Measurements from ENCODE around the gene TOLLIP.

TOLLIP gene

GRCh38 chr11:1280116-1281035, 29.1 kb downstream of the TOLLIP start:
- no peaks in the 10 kb centered on the region for H3K9me3 ChIP-seq (ENCODE audit: control insufficient read depth, low read length)
- no peaks in the 10 kb centered on the region for H3K4me1 ChIP-seq
- H3K27me3 ChIP-seq (ENCODE audit: control insufficient read depth, insufficient read depth, low read length) = no peaks in the 10 kb centered on the region
- H3K79me2 ChIP-seq = no peaks in the 10 kb centered on the region
- TF ChIP-seq, protein P1, sequence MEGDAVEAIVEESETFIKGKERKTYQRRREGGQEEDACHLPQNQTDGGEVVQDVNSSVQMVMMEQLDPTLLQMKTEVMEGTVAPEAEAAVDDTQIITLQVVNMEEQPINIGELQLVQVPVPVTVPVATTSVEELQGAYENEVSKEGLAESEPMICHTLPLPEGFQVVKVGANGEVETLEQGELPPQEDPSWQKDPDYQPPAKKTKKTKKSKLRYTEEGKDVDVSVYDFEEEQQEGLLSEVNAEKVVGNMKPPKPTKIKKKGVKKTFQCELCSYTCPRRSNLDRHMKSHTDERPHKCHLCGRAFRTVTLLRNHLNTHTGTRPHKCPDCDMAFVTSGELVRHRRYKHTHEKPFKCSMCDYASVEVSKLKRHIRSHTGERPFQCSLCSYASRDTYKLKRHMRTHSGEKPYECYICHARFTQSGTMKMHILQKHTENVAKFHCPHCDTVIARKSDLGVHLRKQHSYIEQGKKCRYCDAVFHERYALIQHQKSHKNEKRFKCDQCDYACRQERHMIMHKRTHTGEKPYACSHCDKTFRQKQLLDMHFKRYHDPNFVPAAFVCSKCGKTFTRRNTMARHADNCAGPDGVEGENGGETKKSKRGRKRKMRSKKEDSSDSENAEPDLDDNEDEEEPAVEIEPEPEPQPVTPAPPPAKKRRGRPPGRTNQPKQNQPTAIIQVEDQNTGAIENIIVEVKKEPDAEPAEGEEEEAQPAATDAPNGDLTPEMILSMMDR (IDR thresholded peaks at IDR 0.05) = no peak
- no peak overlapping the region for H3K4me3 ChIP-seq (ENCODE audit: low read depth, low read length)
- H2AFZ ChIP-seq = no peak overlapping the region
- H3K36me3 ChIP-seq (ENCODE audit: control insufficient read depth, insufficient read depth, low read length) = no peaks in the 10 kb centered on the region
- no peak overlapping the region for H3K27ac ChIP-seq
- H3K9ac ChIP-seq = no peak overlapping the region
- H3K4me2 ChIP-seq (ENCODE audit: low read length) = no peak overlapping the region

GRCh38 chr11:1279674-1280055, 29.8 kb downstream of the TOLLIP start:
- H3K36me3 ChIP-seq (ENCODE audit: control insufficient read depth, insufficient read depth, low read length) = no peaks in the 10 kb centered on the region
- H3K4me3 ChIP-seq (ENCODE audit: low read depth, low read length) = no peak overlapping the region
- no peak overlapping the region for H3K9ac ChIP-seq
- no peaks in the 10 kb centered on the region for H3K9me3 ChIP-seq (ENCODE audit: control insufficient read depth, low read length)
- H3K4me2 ChIP-seq (ENCODE audit: low read length) = no peak overlapping the region
- H3K4me1 ChIP-seq = no peaks in the 10 kb centered on the region
- H3K27ac ChIP-seq = no peak overlapping the region
- TF ChIP-seq, protein P1 (IDR thresholded peaks at IDR 0.05) = no peak
- H3K79me2 ChIP-seq = no peaks in the 10 kb centered on the region
- no peak overlapping the region for H2AFZ ChIP-seq
- H3K27me3 ChIP-seq (ENCODE audit: control insufficient read depth, insufficient read depth, low read length) = no peaks in the 10 kb centered on the region

GRCh38 chr11:1278766-1279673, 30.4 kb downstream of the TOLLIP start:
- no peaks in the 10 kb centered on the region for H3K36me3 ChIP-seq (ENCODE audit: control insufficient read depth, insufficient read depth, low read length)
- H3K9ac ChIP-seq = no peak overlapping the region
- H2AFZ ChIP-seq = no peak overlapping the region
- H3K27me3 ChIP-seq (ENCODE audit: control insufficient read depth, insufficient read depth, low read length) = no peaks in the 10 kb centered on the region
- H3K4me3 ChIP-seq (ENCODE audit: low read depth, low read length) = no peak overlapping the region
- TF ChIP-seq, protein P1 (IDR thresholded peaks at IDR 0.05) = no peak
- no peaks in the 10 kb centered on the region for H3K79me2 ChIP-seq
- no peaks in the 10 kb centered on the region for H3K4me1 ChIP-seq
- no peak overlapping the region for H3K4me2 ChIP-seq (ENCODE audit: low read length)
- H3K27ac ChIP-seq = no peak overlapping the region
- no peaks in the 10 kb centered on the region for H3K9me3 ChIP-seq (ENCODE audit: control insufficient read depth, low read length)

DNA sequence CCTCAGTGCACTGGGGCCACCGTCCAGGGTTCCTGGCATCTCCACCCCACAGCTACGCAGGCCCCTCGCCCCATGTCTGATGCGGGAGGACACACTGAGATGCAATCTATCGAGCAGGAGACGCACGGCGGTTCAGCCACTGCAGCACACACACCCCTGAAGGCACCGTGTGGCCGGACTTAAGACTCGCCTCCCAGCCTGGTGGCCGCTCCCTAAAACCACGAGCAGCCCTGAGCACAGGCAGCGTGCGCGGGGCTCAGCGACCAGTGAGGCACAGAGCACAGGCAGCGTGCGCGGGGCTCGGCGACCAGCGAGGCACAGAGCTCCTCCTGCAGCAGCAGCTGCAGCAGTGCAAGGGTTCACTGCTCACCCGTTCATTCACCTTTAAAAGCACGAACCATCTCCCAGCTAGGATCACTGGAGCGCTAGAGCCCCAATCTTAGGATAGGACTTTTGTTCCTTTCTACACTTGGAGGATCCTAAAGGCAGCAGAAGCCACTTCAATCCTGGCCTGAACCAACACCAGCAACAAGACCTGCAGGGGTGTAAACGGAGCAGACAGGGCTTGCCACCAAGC, 31.4 kb downstream of the TOLLIP start:
- Histone ChIP-seq H3K9me3 (ENCODE audit: control insufficient read depth, low read length) (no peaks in the 10 kb centered on the region), H3K4me1 (no peaks in the 10 kb centered on the region), H3K36me3 (ENCODE audit: control insufficient read depth, insufficient read depth, low read length) (no peaks in the 10 kb centered on the region), H2AFZ (no peak overlapping the region), H3K4me2 (ENCODE audit: low read length) (no peak overlapping the region), H3K79me2 (no peaks in the 10 kb centered on the region), H3K27ac (no peak overlapping the region), H3K4me3 (ENCODE audit: low read depth, low read length) (no peak overlapping the region), H3K27me3 (ENCODE audit: control insufficient read depth, insufficient read depth, low read length) (no peaks in the 10 kb centered on the region), H3K9ac (no peak overlapping the region)
- TF ChIP-seq, protein P1 (IDR thresholded peaks at IDR 0.05) = no peak

All from parathyroid adenoma (tissue), 2 donors.